Neuronal stem cell (in vitro differentiated cells): ENCODE measurements around the gene IKZF5. TPM values are rescaled to one million over a fixed set of nuclear protein-coding genes. Genes with fewer than 3 reads are reported as not detected.

Source experiments
- DNase-seq: peaks from one replicate; pipeline ENCODE4 v3.0.0-alpha.2; 2013; ENCODE audit warnings: low spot score
- H2AFZ ChIP-seq: one replicate; pipeline ENCODE4 v1.6.1; 2013; ENCODE audit warnings: mild to moderate bottlenecking, low read length, inconsistent platforms
- H2AK5ac ChIP-seq: 2 replicates; pipeline ENCODE4 v1.6.1; 2013; ENCODE audit warnings: low read depth, mild to moderate bottlenecking, inconsistent platforms, low read length, moderate library complexity, mixed read lengths
- H2BK120ac ChIP-seq: 2 replicates; pipeline ENCODE4 v1.6.1; 2013; ENCODE audit warnings: low read depth, mild to moderate bottlenecking, inconsistent platforms, low read length, moderate library complexity, mixed read lengths
- H2BK12ac ChIP-seq: one replicate; pipeline ENCODE4 v1.6.1; 2013; ENCODE audit warnings: low read length, inconsistent platforms
- H2BK15ac ChIP-seq: 2 replicates; pipeline ENCODE4 v1.6.1; 2013; ENCODE audit warnings: mild to moderate bottlenecking, low read length, inconsistent platforms, mixed read lengths
- H2BK5ac ChIP-seq: one replicate; pipeline ENCODE4 v1.6.1; 2013; ENCODE audit warnings: inconsistent platforms, mild to moderate bottlenecking, low read length, moderate library complexity
- H3K14ac ChIP-seq: one replicate; pipeline ENCODE4 v1.6.1; 2013; ENCODE audit warnings: low read length, inconsistent platforms
- H3K18ac ChIP-seq: 2 replicates; pipeline ENCODE4 v1.6.1; 2013; ENCODE audit warnings: low read length, inconsistent platforms
- H3K23ac ChIP-seq: 2 replicates; pipeline ENCODE4 v1.6.1; 2013; ENCODE audit warnings: low read depth, mild to moderate bottlenecking, mixed read lengths, low read length, inconsistent platforms; ENCODE audit not compliant: poor library complexity
- H3K27ac ChIP-seq: replicated peaks from 3 replicates; pipeline ENCODE4 v1.5.1; 2013; ENCODE audit warnings: low read length, inconsistent platforms
- H3K27me3 ChIP-seq, 3 experiments: 2 replicates each; pipeline ENCODE4 v1.6.1; 2013; ENCODE audit warnings: low read length in 3 of 3, mild to moderate bottlenecking in 2 of 3, inconsistent platforms in 1 of 3, low read depth in 1 of 3, mixed read lengths in 1 of 3, moderate library complexity in 1 of 3; ENCODE audit not compliant: control insufficient read depth in 3 of 3, insufficient read depth in 3 of 3
- H3K36me3 ChIP-seq, 2 donors: replicated peaks in 1 of 2; 2 replicates each; pipeline ENCODE4 v1.6.1; 2013; ENCODE audit warnings: low read length in 2 of 2; ENCODE audit not compliant: control insufficient read depth in 2 of 2, insufficient read depth in 2 of 2
- H3K4ac ChIP-seq: 2 replicates; pipeline ENCODE4 v1.6.1; 2013; ENCODE audit warnings: inconsistent platforms, mild to moderate bottlenecking, low read length, moderate library complexity
- H3K4me1 ChIP-seq, 2 donors: 1 replicate in 1 of 2; 2 replicates in 1 of 2; pipeline ENCODE4 v1.6.1; 2013; ENCODE audit warnings: low read length in 2 of 2, low read depth in 1 of 2; ENCODE audit not compliant: control insufficient read depth in 2 of 2, insufficient read depth in 1 of 2
- H3K4me2 ChIP-seq: one replicate; pipeline ENCODE4 v1.6.1; 2013; ENCODE audit warnings: mild to moderate bottlenecking, low read length, inconsistent platforms; ENCODE audit not compliant: insufficient read depth, poor library complexity, severe bottlenecking
- H3K4me3 ChIP-seq, 2 donors: 2 replicates each; pipeline ENCODE4 v1.5.1; 2013; ENCODE audit warnings: low read length in 2 of 2, mild to moderate bottlenecking in 2 of 2, inconsistent platforms in 1 of 2, moderate library complexity in 1 of 2
- H3K79me1 ChIP-seq: one replicate; pipeline ENCODE4 v1.6.1; 2013; ENCODE audit warnings: low read depth, mild to moderate bottlenecking, inconsistent platforms, low read length, moderate library complexity
- H3K9ac ChIP-seq: one replicate; pipeline ENCODE4 v1.6.1; 2013; ENCODE audit warnings: mild to moderate bottlenecking, low read depth, low read length, inconsistent platforms; ENCODE audit not compliant: poor library complexity
- H3K9me3 ChIP-seq, 2 donors: replicated peaks in 1 of 2; 2 replicates each; pipeline versions ENCODE3 to v1.6.1; 2013; ENCODE audit warnings: low read length in 2 of 2, mild to moderate bottlenecking in 2 of 2, inconsistent platforms in 1 of 2, low read depth in 1 of 2, mixed read lengths in 1 of 2, moderate library complexity in 1 of 2; ENCODE audit not compliant: control insufficient read depth in 2 of 2, insufficient read depth in 1 of 2
- H4K8ac ChIP-seq: one replicate; pipeline ENCODE4 v1.6.1; 2013; ENCODE audit warnings: low read depth, mild to moderate bottlenecking, inconsistent platforms, low read length, moderate library complexity
- H4K91ac ChIP-seq: one replicate; pipeline ENCODE4 v1.6.1; 2013; ENCODE audit warnings: low read length, low read depth, mild to moderate bottlenecking, inconsistent platforms; ENCODE audit not compliant: poor library complexity
- WGBS, 2 donors: extraction: QIAGEN DNeasy Blood & Tissue Kit; methylation state at CpG; one replicate each; pipeline ENCODE4 v1.1.7; 2013; ENCODE audit warnings: missing lambda C conversion rate in 2 of 2, mixed read lengths in 1 of 2; ENCODE audit not compliant: insufficient read length in 2 of 2, insufficient replicate concordance in 1 of 2; ENCODE audit errors: extremely low coverage in 2 of 2; 5-methylcytosine and 5-hydroxymethylcytosine counted together
- polyA plus RNA-seq, 2 experiments: library from polyadenylated mRNA; stranded (reverse); fragments of 200-250 nt; gene quantifications; one replicate each; pipeline ENCODE4 v1.2.3, GENCODE V29; 2013

IKZF5 gene, protein sequence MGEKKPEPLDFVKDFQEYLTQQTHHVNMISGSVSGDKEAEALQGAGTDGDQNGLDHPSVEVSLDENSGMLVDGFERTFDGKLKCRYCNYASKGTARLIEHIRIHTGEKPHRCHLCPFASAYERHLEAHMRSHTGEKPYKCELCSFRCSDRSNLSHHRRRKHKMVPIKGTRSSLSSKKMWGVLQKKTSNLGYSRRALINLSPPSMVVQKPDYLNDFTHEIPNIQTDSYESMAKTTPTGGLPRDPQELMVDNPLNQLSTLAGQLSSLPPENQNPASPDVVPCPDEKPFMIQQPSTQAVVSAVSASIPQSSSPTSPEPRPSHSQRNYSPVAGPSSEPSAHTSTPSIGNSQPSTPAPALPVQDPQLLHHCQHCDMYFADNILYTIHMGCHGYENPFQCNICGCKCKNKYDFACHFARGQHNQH
- 10.5 TPM for polyA plus RNA-seq (2013, experiment 1 of 2)
- polyA plus RNA-seq (2013, experiment 2 of 2): 10.2 TPM

GRCh38 chr10:123008355-123009104, at the start of gene IKZF5, which contains the start of gene ACADSB:
TSS of gene IKZF5 (minus strand) at chr10:123008795. CDS start at chr10:122998625, 10,170 bp downstream.
TSS of gene ACADSB (plus strand) at chr10:123009006. CDS start at chr10:123009030, 24 bp downstream.
- peaks cover 0 to 3% of the 10 kb centered on the region in 2 donors for H3K4me1 ChIP-seq
- H2BK5ac ChIP-seq: peak within 1 kb of the TSS; percentile 84
- H3K27me3 ChIP-seq: no peaks in the 10 kb centered on the region
- H3K4ac ChIP-seq: no peak within 1 kb of the TSS
- peak within 1 kb of the TSS; percentile 6 for H4K8ac ChIP-seq
- peak within 1 kb of the TSS; percentile 58 for H3K14ac ChIP-seq
- peak within 1 kb of the TSS; percentile 45 for H3K27ac ChIP-seq
- no peaks in the 10 kb centered on the region for H3K79me1 ChIP-seq
- peak within 1 kb of the TSS; percentile 99 for H2AFZ ChIP-seq
- H3K4me2 ChIP-seq: peak within 1 kb of the TSS; percentile 81
- H3K36me3 ChIP-seq: no peaks in the 10 kb centered on the region
- H2BK15ac ChIP-seq: peak within 1 kb of the TSS; percentile 56
- peak within 1 kb of the TSS; percentile 62 to 94 for H3K4me3 ChIP-seq
- H2BK120ac ChIP-seq: no peak within 1 kb of the TSS
- peak within 1 kb of the TSS; percentile 98 for H3K18ac ChIP-seq
- peak; percentile 97 for DNase-seq
- no peaks in the 10 kb centered on the region for H3K9me3 ChIP-seq
- peak within 1 kb of the TSS; percentile 99 for H3K23ac ChIP-seq
- H2AK5ac ChIP-seq: peak within 1 kb of the TSS; percentile 85
- no CpG with 5 or more reads among the region's 68 CpGs for WGBS, 2 donors
- peak within 1 kb of the TSS; percentile 97 for H3K9ac ChIP-seq
- peak within 1 kb of the TSS; percentile 73 for H2BK12ac ChIP-seq
- no peak within 1 kb of the TSS for H4K91ac ChIP-seq

- H3K9me3 ChIP-seq: no peaks in the 10 kb centered on the region
- H3K4me2 ChIP-seq: no peak overlapping the region
- H3K23ac ChIP-seq: no peak overlapping the region
- H2BK12ac ChIP-seq: no peak overlapping the region
- H4K8ac ChIP-seq: no peak overlapping the region
- no peaks in the 10 kb centered on the region for H3K27me3 ChIP-seq
- H2AFZ ChIP-seq: no peak overlapping the region
- H3K79me1 ChIP-seq: no peaks in the 10 kb centered on the region
- no peak overlapping the region for H2BK15ac ChIP-seq
- no peak overlapping the region for H3K18ac ChIP-seq
- H4K91ac ChIP-seq: no peak overlapping the region
- H3K14ac ChIP-seq: no peak overlapping the region
- H3K27ac ChIP-seq: no peak overlapping the region
- peaks cover 0 to 12% of the 10 kb centered on the region in 2 donors for H3K36me3 ChIP-seq
- H2BK120ac ChIP-seq: no peak overlapping the region
- no peak for DNase-seq
- H3K4me3 ChIP-seq: no peak overlapping the region
- H2BK5ac ChIP-seq: no peak overlapping the region
- no peak overlapping the region for H2AK5ac ChIP-seq
- no peak overlapping the region for H3K9ac ChIP-seq
- no peaks in the 10 kb centered on the region for H3K4me1 ChIP-seq
- no peak overlapping the region for H3K4ac ChIP-seq
- WGBS, 2 donors: 100% methylated on average over 2 of the region's 3 CpGs; no CpG with 5 or more reads in 1 of the 2 donors
Observed at GRCh38 chr10:123057968-123058367, 49.4 kb upstream of the IKZF5 start.

GRCh38 chr10:123045961-123046731, 37.6 kb upstream of the IKZF5 start:
- Histone ChIP-seq H3K36me3 (peaks cover 0 to 23% of the 10 kb centered on the region in 2 donors), H3K4me3 (no peak overlapping the region), H2AFZ (no peak overlapping the region), H2BK15ac (no peak overlapping the region), H4K8ac (no peak overlapping the region), H2AK5ac (no peak overlapping the region), H3K4me2 (no peak overlapping the region), H3K18ac (no peak overlapping the region), H3K9me3 (no peaks in the 10 kb centered on the region), H3K14ac (no peak overlapping the region), H3K79me1 (no peaks in the 10 kb centered on the region), H2BK120ac (no peak overlapping the region), H3K27ac (no peak overlapping the region), H3K23ac (no peak overlapping the region), H3K27me3 (no peaks in the 10 kb centered on the region), H3K9ac (no peak overlapping the region), H4K91ac (no peak overlapping the region), H2BK5ac (no peak overlapping the region), H2BK12ac (no peak overlapping the region), H3K4ac (no peak overlapping the region), H3K4me1 (no peaks in the 10 kb centered on the region)
- DNase-seq: no peak
- WGBS, 2 donors: no CpG with 5 or more reads among the region's 4 CpGs
